GM12878 (cell line): ENCODE data around the gene SCIN. TPM values are rescaled to one million over a fixed set of nuclear protein-coding genes. Genes with fewer than 3 reads are reported as not detected.

Source experiments
- BHLHE40 ChIP-seq, 2 experiments: fragments of 450-650 bp in 1 of 2; IDR thresholded peaks; 2 replicates each; pipeline ENCODE4 v1.6.1; 2011 to 2017; ENCODE audit warnings: low read depth in 2 of 2, borderline replicate concordance in 1 of 2, improper control_type of control experiment in 1 of 2, low read length in 1 of 2, mild to moderate bottlenecking in 1 of 2
- BMI1 ChIP-seq: fragments of 450-650 bp; IDR thresholded peaks from 2 replicates; pipeline ENCODE4 v1.6.1; 2016; ENCODE audit warnings: mild to moderate bottlenecking, moderate library complexity, borderline replicate concordance
- EGR1 ChIP-seq, 2 experiments: IDR thresholded peaks; 1 replicate in 1 of 2; 2 replicates in 1 of 2; pipeline ENCODE4 v1.6.1; 2011 to 2012; ENCODE audit warnings: low read depth in 2 of 2, low read length in 2 of 2, borderline replicate concordance in 1 of 2, mild to moderate bottlenecking in 1 of 2, moderate library complexity in 1 of 2
- ETV6 ChIP-seq, 2 experiments: fragments of 450-650 bp in 1 of 2; IDR thresholded peaks in 1 of 2; conservative IDR thresholded peaks in 1 of 2; 2 replicates each; pipeline ENCODE4 v1.6.1; 2014; ENCODE audit warnings: antibody characterized with exemption in 1 of 2, borderline replicate concordance in 1 of 2, low read depth in 1 of 2, mild to moderate bottlenecking in 1 of 2, moderate library complexity in 1 of 2
- FOXM1 ChIP-seq: IDR thresholded peaks from 2 replicates; pipeline ENCODE4 v1.6.1; 2012; ENCODE audit warnings: low read depth, mild to moderate bottlenecking, inconsistent platforms, low read length, moderate library complexity
- IKZF2 ChIP-seq, 2 experiments: fragments of 450-650 bp; IDR thresholded peaks; 2 replicates each; pipeline ENCODE4 v1.6.1; 2017; ENCODE audit warnings: mild to moderate bottlenecking in 2 of 2, moderate library complexity in 2 of 2
- NFYB ChIP-seq: IDR thresholded peaks from 2 replicates; pipeline ENCODE4 v1.6.1; 2011; ENCODE audit warnings: low read depth, mild to moderate bottlenecking, low read length, improper control_type of control experiment, moderate library complexity; ENCODE audit not compliant: insufficient read depth
- NRF1 ChIP-seq: conservative IDR thresholded peaks from 2 replicates; pipeline ENCODE4 v1.6.1; 2011; ENCODE audit warnings: mild to moderate bottlenecking, low read depth, low read length, improper control_type of control experiment
- SMAD1 ChIP-seq: fragments of 450-650 bp; IDR thresholded peaks from 2 replicates; pipeline ENCODE4 v1.6.1; 2018; ENCODE audit warnings: mild to moderate bottlenecking, low read depth; ENCODE audit not compliant: partially characterized antibody
- SP1 ChIP-seq: IDR thresholded peaks from one replicate; pipeline ENCODE4 v1.6.1; 2011; ENCODE audit warnings: low read depth, low read length
- SPI1 ChIP-seq: IDR thresholded peaks from 2 replicates; pipeline ENCODE4 v1.6.1; 2011; ENCODE audit warnings: low read depth, mild to moderate bottlenecking, low read length, moderate library complexity, borderline replicate concordance; ENCODE audit not compliant: insufficient read depth
- STAT1 ChIP-seq: fragments of 450-650 bp; conservative IDR thresholded peaks from 2 replicates; pipeline ENCODE4 v1.6.1; 2014; ENCODE audit warnings: antibody characterized with exemption, mild to moderate bottlenecking
- SUPT20H ChIP-seq: IDR thresholded peaks from 2 replicates; pipeline ENCODE4 v1.6.1; 2011; ENCODE audit warnings: low read depth, mild to moderate bottlenecking, low read length, moderate library complexity, borderline replicate concordance; ENCODE audit not compliant: control insufficient read depth
- YBX1 ChIP-seq: fragments of 450-650 bp; IDR thresholded peaks from 2 replicates; pipeline ENCODE4 v1.6.1; 2016; ENCODE audit warnings: antibody characterized with exemption
- ZNF207 ChIP-seq: fragments of 450-650 bp; IDR thresholded peaks from 2 replicates; pipeline ENCODE4 v1.6.1; 2014; ENCODE audit warnings: antibody characterized with exemption, mild to moderate bottlenecking, borderline replicate concordance
- ZNF274 ChIP-seq: IDR thresholded peaks from one replicate; pipeline ENCODE4 v1.8.0; 2011; ENCODE audit not compliant: insufficient read length, insufficient read depth
- polyA plus RNA-seq, 11 experiments: library from polyadenylated mRNA; depleted of rRNA in 4 of 11; unstranded in 6 of 11; stranded (reverse) in 5 of 11; fragments of >200 nt; fragmentation: Nextera tagmentation in 4 of 11; fragmentation: Illumina TruSeq in 1 of 11; extraction: Ambion mirVana in 4 of 11; extraction: Trizol in 1 of 11; gene quantifications; 1 replicate in 1 of 11; 2 replicates in 10 of 11; pipeline versions ENCODE4 v1.2.1 to v1.2.3, GENCODE V29; 2011 to 2016; ENCODE audit warnings: inconsistent platforms in 2 of 11, missing spikeins in 2 of 11, low read depth in 1 of 11
- total RNA-seq, 4 experiments: library from RNA; depleted of rRNA in 3 of 4; stranded (reverse); fragments of >200 nt in 3 of 4; fragmentation: Illumina TruSeq in 1 of 4; extraction: Trizol in 1 of 4; gene quantifications; 2 replicates each; pipeline versions ENCODE4 v1.2.1 to v1.2.3, GENCODE V29; 2013 to 2021
- TF ChIP-seq, protein P1 (sequence below): IDR thresholded peaks from 2 replicates; pipeline ENCODE4 v1.6.1; 2012; ENCODE audit warnings: low read depth, low read length, improper control_type of control experiment
- TF ChIP-seq, protein P2 (sequence below): fragments of 150-350 bp; IDR thresholded peaks from 2 replicates; pipeline ENCODE4 v1.6.1; 2016; ENCODE audit warnings: low read depth, low read length
- TF ChIP-seq, protein P3 (sequence below): fragments of 450-650 bp; IDR thresholded peaks from 2 replicates; pipeline ENCODE4 v1.6.1; 2017; ENCODE audit warnings: mild to moderate bottlenecking, low read depth, inconsistent platforms; ENCODE audit not compliant: poor library complexity, severe bottlenecking
- TF ChIP-seq, protein P4 (sequence below): IDR thresholded peaks from 2 replicates; pipeline ENCODE4 v1.6.1; 2012; ENCODE audit warnings: mild to moderate bottlenecking, low read depth, low read length

The SCIN gene
- total and polyA plus RNA-seq, 10 of the 15 experiments (the other 5 are each of a cell fraction or from before 2014, with no cell fraction given): 0.23 to 2.1 (median 1.0) TPM

DNA sequence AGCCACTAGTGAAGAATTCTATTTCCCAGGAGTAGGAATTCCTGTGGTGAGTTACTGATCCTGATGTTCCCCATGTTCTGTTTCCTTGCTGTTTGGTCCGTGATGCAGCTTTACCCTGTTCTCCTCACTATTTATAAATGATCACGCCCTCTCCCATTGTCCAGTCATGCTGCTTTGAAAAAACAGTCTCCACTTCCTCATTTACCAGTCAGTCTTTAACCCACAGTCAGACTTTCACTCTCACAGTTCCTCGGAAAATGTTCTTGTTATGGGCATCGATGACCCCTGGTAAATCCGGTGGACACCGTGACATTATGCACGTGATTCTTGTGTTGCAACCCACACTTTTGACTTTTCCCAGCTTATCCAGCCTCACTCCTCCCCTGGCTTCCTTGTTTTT, 14.4 kb downstream of the SCIN start (continued):
- TF ChIP-seq, protein P1, sequence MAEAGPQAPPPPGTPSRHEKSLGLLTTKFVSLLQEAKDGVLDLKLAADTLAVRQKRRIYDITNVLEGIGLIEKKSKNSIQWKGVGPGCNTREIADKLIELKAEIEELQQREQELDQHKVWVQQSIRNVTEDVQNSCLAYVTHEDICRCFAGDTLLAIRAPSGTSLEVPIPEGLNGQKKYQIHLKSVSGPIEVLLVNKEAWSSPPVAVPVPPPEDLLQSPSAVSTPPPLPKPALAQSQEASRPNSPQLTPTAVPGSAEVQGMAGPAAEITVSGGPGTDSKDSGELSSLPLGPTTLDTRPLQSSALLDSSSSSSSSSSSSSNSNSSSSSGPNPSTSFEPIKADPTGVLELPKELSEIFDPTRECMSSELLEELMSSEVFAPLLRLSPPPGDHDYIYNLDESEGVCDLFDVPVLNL: no peak
- TF ChIP-seq FOXM1 (no peak), SP1 (no peak), BHLHE40 (IDR thresholded peaks at IDR 0.05; ENCODE audit: borderline replicate concordance in 1 of 2, low read depth in 2 of 2, low read length in 1 of 2) (peak; percentile 72 to 76), SPI1 (peak; percentile 98), ZNF207 (no peak), IKZF2 (IDR thresholded peaks at IDR 0.05) (peak; percentile 77 to 81), ZNF274 (no peak), ETV6 (conservative IDR thresholded peaks at IDR 0.05 in 1 of 2, IDR thresholded peaks at IDR 0.05 in 1 of 2; ENCODE audit: borderline replicate concordance in 1 of 2, low read depth in 1 of 2) (peak in 1 of 2 experiments; percentile 43; a peak in 1 of 4 replicates), SUPT20H (no peak), YBX1 (no peak), SMAD1 (no peak), BMI1 (no peak), NRF1 (no peak), STAT1 (no peak), EGR1 (IDR thresholded peaks at IDR 0.05; ENCODE audit: borderline replicate concordance in 1 of 2, low read depth in 2 of 2, low read length in 2 of 2) (no peak), NFYB (no peak)
- TF ChIP-seq, protein P2, sequence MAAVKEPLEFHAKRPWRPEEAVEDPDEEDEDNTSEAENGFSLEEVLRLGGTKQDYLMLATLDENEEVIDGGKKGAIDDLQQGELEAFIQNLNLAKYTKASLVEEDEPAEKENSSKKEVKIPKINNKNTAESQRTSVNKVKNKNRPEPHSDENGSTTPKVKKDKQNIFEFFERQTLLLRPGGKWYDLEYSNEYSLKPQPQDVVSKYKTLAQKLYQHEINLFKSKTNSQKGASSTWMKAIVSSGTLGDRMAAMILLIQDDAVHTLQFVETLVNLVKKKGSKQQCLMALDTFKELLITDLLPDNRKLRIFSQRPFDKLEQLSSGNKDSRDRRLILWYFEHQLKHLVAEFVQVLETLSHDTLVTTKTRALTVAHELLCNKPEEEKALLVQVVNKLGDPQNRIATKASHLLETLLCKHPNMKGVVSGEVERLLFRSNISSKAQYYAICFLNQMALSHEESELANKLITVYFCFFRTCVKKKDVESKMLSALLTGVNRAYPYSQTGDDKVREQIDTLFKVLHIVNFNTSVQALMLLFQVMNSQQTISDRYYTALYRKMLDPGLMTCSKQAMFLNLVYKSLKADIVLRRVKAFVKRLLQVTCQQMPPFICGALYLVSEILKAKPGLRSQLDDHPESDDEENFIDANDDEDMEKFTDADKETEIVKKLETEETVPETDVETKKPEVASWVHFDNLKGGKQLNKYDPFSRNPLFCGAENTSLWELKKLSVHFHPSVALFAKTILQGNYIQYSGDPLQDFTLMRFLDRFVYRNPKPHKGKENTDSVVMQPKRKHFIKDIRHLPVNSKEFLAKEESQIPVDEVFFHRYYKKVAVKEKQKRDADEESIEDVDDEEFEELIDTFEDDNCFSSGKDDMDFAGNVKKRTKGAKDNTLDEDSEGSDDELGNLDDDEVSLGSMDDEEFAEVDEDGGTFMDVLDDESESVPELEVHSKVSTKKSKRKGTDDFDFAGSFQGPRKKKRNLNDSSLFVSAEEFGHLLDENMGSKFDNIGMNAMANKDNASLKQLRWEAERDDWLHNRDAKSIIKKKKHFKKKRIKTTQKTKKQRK: no peak
- TF ChIP-seq, protein P3, sequence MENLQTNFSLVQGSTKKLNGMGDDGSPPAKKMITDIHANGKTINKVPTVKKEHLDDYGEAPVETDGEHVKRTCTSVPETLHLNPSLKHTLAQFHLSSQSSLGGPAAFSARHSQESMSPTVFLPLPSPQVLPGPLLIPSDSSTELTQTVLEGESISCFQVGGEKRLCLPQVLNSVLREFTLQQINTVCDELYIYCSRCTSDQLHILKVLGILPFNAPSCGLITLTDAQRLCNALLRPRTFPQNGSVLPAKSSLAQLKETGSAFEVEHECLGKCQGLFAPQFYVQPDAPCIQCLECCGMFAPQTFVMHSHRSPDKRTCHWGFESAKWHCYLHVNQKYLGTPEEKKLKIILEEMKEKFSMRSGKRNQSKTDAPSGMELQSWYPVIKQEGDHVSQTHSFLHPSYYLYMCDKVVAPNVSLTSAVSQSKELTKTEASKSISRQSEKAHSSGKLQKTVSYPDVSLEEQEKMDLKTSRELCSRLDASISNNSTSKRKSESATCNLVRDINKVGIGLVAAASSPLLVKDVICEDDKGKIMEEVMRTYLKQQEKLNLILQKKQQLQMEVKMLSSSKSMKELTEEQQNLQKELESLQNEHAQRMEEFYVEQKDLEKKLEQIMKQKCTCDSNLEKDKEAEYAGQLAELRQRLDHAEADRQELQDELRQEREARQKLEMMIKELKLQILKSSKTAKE: peak; percentile 37
- TF ChIP-seq, protein P4, sequence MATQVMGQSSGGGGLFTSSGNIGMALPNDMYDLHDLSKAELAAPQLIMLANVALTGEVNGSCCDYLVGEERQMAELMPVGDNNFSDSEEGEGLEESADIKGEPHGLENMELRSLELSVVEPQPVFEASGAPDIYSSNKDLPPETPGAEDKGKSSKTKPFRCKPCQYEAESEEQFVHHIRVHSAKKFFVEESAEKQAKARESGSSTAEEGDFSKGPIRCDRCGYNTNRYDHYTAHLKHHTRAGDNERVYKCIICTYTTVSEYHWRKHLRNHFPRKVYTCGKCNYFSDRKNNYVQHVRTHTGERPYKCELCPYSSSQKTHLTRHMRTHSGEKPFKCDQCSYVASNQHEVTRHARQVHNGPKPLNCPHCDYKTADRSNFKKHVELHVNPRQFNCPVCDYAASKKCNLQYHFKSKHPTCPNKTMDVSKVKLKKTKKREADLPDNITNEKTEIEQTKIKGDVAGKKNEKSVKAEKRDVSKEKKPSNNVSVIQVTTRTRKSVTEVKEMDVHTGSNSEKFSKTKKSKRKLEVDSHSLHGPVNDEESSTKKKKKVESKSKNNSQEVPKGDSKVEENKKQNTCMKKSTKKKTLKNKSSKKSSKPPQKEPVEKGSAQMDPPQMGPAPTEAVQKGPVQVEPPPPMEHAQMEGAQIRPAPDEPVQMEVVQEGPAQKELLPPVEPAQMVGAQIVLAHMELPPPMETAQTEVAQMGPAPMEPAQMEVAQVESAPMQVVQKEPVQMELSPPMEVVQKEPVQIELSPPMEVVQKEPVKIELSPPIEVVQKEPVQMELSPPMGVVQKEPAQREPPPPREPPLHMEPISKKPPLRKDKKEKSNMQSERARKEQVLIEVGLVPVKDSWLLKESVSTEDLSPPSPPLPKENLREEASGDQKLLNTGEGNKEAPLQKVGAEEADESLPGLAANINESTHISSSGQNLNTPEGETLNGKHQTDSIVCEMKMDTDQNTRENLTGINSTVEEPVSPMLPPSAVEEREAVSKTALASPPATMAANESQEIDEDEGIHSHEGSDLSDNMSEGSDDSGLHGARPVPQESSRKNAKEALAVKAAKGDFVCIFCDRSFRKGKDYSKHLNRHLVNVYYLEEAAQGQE: no peak
